Activated CD4-positive, alpha-beta T cell treated with anti-CD3 and anti-CD28 coated beads for 48 hours (primary cell): ENCODE data around the gene RMP24.
"Not testable (repeated sequence)": the region's sequence is repeated elsewhere in the genome, so short reads cannot be mapped to it uniquely, and the experiment has no call there.

Experiments
- DNase-seq: peaks from one replicate; pipeline ENCODE4 v3.0.0-alpha.2; 2020

The RMP24 gene

DNA sequence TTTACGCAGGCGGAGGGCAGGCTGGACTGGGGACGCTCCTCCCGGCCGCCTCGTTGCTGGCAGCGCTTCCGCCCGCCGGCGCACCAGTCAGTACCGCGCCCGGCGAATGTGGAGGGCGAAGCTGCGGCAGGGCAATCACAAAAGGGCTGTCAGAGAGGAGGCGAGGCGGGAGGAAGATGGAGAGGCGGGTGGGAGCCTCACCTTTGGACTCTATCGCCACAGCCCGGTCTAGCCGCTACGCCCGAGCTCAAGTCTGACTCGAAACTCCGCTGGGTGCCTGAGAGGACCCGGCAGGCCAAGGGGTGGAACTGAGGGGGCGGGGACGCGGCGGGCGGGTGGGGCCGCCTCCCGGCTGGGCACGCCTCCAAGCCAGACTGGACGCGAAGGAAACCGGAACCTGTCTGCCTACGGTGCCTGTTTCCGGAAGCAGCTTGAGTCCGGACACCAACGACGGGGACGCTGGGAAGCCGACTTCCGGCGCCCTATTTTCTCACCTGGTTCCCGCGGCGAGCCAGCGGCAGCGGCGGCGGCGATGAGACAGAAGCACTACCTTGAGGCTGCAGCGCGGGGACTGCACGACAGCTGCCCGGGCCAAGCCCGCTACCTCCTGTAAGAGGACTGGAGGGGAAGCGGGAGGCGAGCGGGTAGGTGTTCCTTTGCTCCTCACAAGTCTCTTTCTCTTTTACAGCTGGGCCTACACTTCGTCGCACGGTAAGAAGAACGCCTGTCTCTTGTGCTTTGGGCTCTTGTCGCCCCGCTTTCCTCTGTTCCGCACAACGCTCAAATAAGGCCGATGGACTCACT, at the start of gene RMP24:
RMP24 (plus strand) TSS at position 483 of the 804 bp plus-strand sequence.
- DNase-seq: peak; percentile 95

DNA sequence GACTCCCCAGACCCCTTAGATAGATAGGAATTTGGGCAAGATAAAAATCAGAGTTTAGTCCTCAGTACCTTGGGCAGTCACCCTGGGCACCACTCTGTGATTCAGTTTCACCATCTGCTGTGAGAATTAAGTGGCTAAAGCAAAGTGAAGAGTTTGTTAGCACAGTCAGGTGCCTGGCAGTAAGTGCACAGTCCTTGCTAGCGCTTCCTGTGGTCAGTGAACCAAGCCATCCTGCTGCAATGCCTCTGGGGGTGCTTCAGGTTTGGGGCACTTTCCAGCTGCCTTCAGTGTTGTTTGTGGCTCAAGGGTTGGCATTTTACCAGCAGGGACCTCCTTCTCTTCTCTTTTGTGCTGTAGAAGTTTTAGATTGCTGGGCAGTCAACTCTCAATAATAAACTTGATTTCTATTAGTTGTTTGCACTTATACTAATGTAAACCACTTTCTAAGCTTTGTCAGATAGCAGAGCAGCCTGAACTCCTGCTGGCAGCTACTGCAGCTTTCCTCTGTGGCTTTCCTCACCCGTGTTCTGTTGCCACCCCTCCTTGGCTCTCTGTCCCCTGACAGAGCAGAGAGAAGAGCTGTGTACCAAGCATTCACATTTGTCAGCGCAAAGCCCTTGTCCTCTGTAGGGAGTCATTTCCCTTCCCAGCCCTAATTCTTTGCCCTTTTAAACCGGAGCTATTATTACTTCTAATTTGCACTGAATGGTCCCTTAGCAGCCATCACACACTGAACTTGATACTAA, 48.4 kb upstream of the RMP24 start:
- no peak for DNase-seq

GRCh38 chr18:35926884-35927283, 45.6 kb upstream of the RMP24 start:
- no peak for DNase-seq

GRCh38 chr18:35927430-35927829, 45.0 kb upstream of the RMP24 start:
- no peak for DNase-seq

DNA sequence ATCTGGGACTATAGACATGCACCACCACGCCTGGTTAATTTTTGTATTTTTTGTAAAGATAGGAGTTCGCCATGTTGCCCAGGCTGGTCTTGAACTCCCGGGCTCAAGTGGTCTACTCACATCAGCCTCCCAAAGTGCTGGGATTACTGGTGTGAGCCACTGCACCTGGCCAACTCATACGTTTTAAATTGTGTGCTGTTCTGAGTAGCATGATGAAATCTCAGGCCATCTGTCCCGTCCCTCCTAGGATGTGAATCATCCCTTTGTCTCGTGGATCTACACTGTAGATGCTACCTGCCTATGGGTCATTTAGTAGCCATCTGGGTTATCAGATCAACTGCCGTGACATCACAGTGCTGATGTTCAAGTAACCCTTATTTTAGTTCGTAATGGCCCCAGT, 38.5 kb upstream of the RMP24 start:
- DNase-seq: no peak

DNA sequence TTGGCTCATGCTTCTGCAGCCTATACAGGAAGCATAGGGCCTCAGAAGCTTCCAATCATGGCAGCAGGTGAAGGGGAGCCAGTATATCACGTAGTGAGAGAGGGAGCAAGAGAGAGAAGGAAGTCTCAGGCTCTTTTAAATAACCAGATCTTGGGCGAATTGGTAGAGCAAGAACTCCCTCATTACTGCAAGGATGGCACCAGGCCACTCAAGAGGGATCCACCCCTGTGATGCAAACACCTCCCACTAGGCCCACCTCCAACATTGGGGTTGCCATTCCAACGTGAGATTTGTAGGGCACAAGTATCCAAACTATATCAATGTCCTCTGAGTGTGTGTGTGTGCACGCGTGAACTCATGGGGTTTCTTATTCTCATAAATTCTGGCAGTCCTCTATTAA, 37.6 kb upstream of the RMP24 start:
- no peak for DNase-seq

- DNase-seq: no peak
Measured at GRCh38 chr18:35935805-35936204, 36.7 kb upstream of the RMP24 start.

DNA sequence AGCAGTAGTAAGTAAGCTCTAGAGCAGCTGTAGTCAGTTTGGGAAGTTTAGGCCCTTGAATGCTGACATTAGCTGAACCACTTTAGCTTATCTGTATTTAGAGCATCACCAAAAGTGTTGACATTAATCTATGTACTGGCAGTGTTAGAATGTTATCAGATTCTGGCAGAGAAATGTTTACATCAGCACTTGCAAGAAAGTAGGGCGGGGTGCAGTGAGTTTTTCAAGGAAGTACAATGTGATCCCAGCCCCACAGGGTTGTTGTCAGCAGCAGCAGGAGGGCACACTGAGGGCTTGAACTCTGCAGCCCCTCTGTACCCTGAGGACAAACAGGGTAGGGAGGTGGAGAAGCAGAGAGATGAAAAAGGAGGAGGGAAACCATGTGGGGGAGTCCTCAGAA, 35.5 kb upstream of the RMP24 start:
- DNase-seq: no peak

GRCh38 chr18:35938158-35938557, 34.3 kb upstream of the RMP24 start:
- DNase-seq: no peak

- no peak for DNase-seq
Measured at GRCh38 chr18:35938562-35938961, 33.9 kb upstream of the RMP24 start.

- DNase-seq: no peak
Measured at GRCh38 chr18:35939138-35939537, 33.3 kb upstream of the RMP24 start.

GRCh38 chr18:35941299-35941698, 31.2 kb upstream of the RMP24 start:
- no peak for DNase-seq

DNA sequence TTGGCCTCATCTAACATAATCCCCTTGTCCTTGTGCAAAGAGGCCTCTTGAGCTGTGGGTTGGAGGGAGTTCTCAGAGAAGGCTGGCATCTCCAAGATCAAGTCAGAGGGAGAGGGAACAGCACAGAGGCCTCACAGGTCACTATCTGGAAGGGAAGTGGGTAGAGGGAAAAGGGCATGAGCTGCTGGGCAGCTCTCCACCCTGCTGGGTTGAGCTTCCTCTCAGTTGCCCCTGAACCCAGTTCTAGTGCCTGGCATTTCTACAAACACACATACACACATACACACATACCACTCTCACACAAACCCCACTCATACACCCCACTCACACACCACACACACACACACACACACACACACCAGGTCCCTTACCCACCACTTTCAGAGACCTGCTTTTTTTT, 30.3 kb upstream of the RMP24 start:
- no peak for DNase-seq

GRCh38 chr18:35942661-35943060, 29.8 kb upstream of the RMP24 start:
- no peak for DNase-seq

GRCh38 chr18:35948080-35948479, 24.4 kb upstream of the RMP24 start:
- no peak for DNase-seq

DNA sequence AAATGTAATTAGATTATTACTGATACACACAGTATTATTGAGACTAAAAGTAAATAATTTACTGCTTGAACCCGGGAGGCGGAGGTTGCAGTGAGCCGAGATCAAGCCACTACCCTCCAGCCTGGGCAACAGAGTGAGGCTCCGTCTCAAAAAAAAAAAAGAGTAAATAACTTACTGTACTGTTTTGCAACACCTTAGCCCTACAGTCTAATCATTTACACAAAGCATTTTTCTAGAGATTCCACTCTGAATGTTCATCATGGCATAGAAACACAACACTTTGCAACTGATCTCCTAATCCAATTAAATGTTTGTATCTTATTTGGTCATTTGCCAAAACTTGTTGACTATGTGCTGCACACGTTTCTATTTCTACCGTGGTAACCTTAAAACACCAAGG, 23.4 kb upstream of the RMP24 start:
- DNase-seq: no peak

DNA sequence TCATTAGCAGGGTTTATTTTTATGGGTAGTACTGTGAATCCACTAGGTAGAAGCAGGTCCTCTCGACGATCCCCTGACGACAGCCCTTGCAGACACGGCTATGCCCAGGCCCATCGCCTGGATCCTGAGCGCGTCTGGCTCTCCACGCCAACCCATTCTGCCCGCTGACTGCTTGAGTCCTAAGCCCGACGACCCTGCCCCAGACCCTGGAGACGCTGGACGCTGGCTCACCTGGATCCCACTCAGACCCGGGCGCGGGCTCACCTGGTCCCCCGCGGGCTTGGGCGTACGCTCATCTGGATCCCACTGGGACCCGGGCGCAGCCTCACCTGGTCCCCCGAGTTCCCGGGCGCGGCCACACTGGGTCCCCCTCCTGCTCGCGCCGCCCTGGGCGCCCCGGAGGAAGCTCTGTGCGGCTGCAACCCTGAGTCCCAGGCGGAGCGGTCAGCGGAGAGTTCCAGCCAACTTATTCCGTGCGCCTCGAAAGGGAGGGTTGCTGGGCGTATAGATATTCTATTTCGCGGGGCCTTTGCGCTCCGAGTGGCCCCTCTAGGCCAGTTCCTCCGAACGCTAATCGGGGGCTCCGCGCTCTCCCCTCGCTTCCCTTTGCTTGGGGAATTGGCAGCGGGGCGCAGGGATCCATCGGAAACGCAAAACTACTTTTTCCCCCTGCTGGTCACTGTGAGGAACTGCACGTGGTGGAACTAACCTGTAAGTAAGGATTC, 22.4 kb upstream of the RMP24 start:
- peak; percentile 55 for DNase-seq

GRCh38 chr18:35950628-35950982, 21.9 kb upstream of the RMP24 start:
- DNase-seq: no peak

DNA sequence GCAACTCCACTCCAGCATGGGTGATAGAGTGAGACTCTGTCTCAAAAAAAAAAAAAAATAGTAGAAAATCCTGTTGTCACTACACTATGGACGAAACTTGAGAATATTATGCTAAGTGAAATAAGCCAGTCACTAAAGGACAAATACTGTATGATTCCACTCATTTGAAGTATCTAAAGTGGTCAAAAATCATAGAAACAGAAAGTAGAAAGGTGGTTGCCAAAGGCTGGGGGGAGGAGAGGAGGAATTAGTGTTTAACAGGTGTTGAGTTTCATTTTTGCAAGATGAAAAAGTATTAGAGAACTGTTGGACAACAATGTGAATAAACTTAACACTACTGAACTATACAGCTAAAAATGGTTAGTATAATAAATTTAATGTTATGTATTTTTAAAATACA, 18.8 kb upstream of the RMP24 start:
- no peak for DNase-seq

- no peak for DNase-seq
Measured at GRCh38 chr18:35956226-35956625, 16.3 kb upstream of the RMP24 start.

GRCh38 chr18:35962320-35962719, 10.2 kb upstream of the RMP24 start:
- DNase-seq: no peak

DNA sequence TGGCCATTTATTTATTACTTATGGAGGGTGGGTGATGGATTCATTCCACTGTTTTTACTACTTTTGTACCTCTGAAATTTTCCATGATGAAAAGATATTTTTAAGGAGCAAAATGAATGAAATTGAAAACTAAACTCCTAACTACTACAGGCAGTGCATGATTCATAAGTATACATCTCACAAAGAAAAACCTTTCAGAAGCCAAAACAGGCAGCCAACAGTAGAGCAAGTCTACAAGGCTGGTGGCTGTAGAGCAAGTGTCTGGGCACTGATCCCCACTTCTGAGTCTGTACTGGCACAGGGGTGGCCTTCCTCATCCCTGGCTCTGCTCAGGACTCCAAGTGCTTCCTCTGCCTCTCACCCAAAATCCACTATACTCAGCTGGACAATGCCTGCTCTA, 8.2 kb upstream of the RMP24 start:
- no peak for DNase-seq

- not testable (repeated sequence) for DNase-seq
Measured at GRCh38 chr18:35967866-35968265, 4.6 kb upstream of the RMP24 start.
